Colonic mucosa (tissue), 4 donors: ENCODE data around the gene CFHR2. TPM values are rescaled to one million over a fixed set of nuclear protein-coding genes. Genes with fewer than 3 reads are reported as not detected.
"Not testable (repeated sequence)": the region's sequence is repeated elsewhere in the genome, so short reads cannot be mapped to it uniquely, and the experiment has no call there.

Experiments used
- DNase-seq: peaks from one replicate; pipeline ENCODE4 v3.0.0-alpha.2; 2020
- H3K27ac ChIP-seq: fragments of 200-600 bp; one replicate; pipeline ENCODE4 v1.8.0; 2021
- H3K27me3 ChIP-seq: fragments of 200-600 bp; one replicate; pipeline ENCODE4 v1.8.0; 2021
- H3K36me3 ChIP-seq: fragments of 200-600 bp; one replicate; pipeline ENCODE4 v1.8.0; 2021
- H3K4me1 ChIP-seq: fragments of 200-600 bp; one replicate; pipeline ENCODE4 v1.8.0; 2021; ENCODE audit warnings: mild to moderate bottlenecking
- H3K4me3 ChIP-seq: fragments of 200-600 bp; one replicate; pipeline ENCODE4 v1.8.0; 2021
- H3K9ac ChIP-seq, 2 donors: one replicate each; pipeline ENCODE4 v1.7.0; 2013; ENCODE audit warnings: control low read depth in 2 of 2, low read depth in 2 of 2, low read length in 2 of 2
- H3K9me3 ChIP-seq: fragments of 200-600 bp; one replicate; pipeline ENCODE4 v1.8.0; 2021
- CTCF ChIP-seq: fragments of 200-600 bp; IDR thresholded peaks from one replicate; pipeline ENCODE4 v1.8.0; 2022; ENCODE audit warnings: antibody characterized with exemption, mild to moderate bottlenecking
- intact Hi-C: fragments of 100-400 bp; cut with DNase I; formaldehyde crosslinking; loops from one replicate; pipeline ENCODE4 v1.14.1; 2022
- total RNA-seq, 2 donors: library from RNA; stranded (reverse); fragmentation: NEBNext Ultra II Directional in 1 of 2; extraction: Animal tissue kit (Norgen Biotek cat#: 25700) in 1 of 2; gene quantifications; one replicate each; pipeline ENCODE4 v1.2.1, GENCODE V29; 2021
- donor health status: healthy.
- donor health status: DM: no; HTN: no; CAD: no.
- donor health status: DM: no; HTN: no; CAD: no.

CFHR2 gene
- total RNA-seq, 2 donors from 2014 or later, result 0.27 TPM; not detected in 1

- Histone ChIP-seq H3K9me3 (no peaks in the 10 kb centered on the region), H3K4me3 (no peak overlapping the region), H3K27ac (no peak overlapping the region), H3K4me1 (no peaks in the 10 kb centered on the region), H3K27me3 (no peaks in the 10 kb centered on the region), H3K36me3 (no peaks in the 10 kb centered on the region), H3K9ac (no peak overlapping the region)
- TF ChIP-seq CTCF, result no peak
- intact Hi-C loops, result no loop called here
- no peak for DNase-seq
Measured at GRCh38 chr1:196933531-196934189, 9.9 kb upstream of the CFHR2 start.

- intact Hi-C loops, H3K9ac ChIP-seq, H3K27me3 ChIP-seq, H3K9me3 ChIP-seq, H3K4me1 ChIP-seq, H3K27ac ChIP-seq, H3K4me3 ChIP-seq, H3K36me3 ChIP-seq, DNase-seq: not testable (repeated sequence)
Measured at GRCh38 chr1:196941474-196941873, 2.1 kb upstream of the CFHR2 start.

- no peaks in the 10 kb centered on the region for H3K4me1 ChIP-seq
- H3K4me3 ChIP-seq, result no peak overlapping the region
- no peaks in the 10 kb centered on the region for H3K9me3 ChIP-seq
- H3K36me3 ChIP-seq, result no peaks in the 10 kb centered on the region
- TF ChIP-seq CTCF, result no peak
- no peak overlapping the region for H3K27ac ChIP-seq
- no peaks in the 10 kb centered on the region for H3K27me3 ChIP-seq
- intact Hi-C loops, result no loop called here
- H3K9ac ChIP-seq, result no peak overlapping the region
- DNase-seq, result no peak
Measured at GRCh38 chr1:196951711-196952394, 8.3 kb downstream of the CFHR2 start.

- Histone ChIP-seq H3K27ac (no peak overlapping the region), H3K4me1 (no peaks in the 10 kb centered on the region), H3K36me3 (no peaks in the 10 kb centered on the region), H3K4me3 (no peak overlapping the region), H3K27me3 (no peaks in the 10 kb centered on the region), H3K9me3 (no peaks in the 10 kb centered on the region), H3K9ac (no peak overlapping the region)
- DNase-seq, result no peak
- intact Hi-C loops, result no loop called here
- no peak for TF ChIP-seq CTCF
Measured at GRCh38 chr1:196954778-196955177, 11.2 kb downstream of the CFHR2 start.

GRCh38 chr1:196955926-196956325, 12.4 kb downstream of the CFHR2 start:
- no peak for TF ChIP-seq CTCF

GRCh38 chr1:196960854-196961253, 17.3 kb downstream of the CFHR2 start:
- H3K36me3 ChIP-seq, result no peaks in the 10 kb centered on the region
- DNase-seq, result no peak
- H3K27ac ChIP-seq, result no peak overlapping the region
- H3K9ac ChIP-seq, result no peak overlapping the region
- no peaks in the 10 kb centered on the region for H3K27me3 ChIP-seq
- H3K4me1 ChIP-seq, result no peaks in the 10 kb centered on the region
- H3K4me3 ChIP-seq, result no peak overlapping the region
- no peaks in the 10 kb centered on the region for H3K9me3 ChIP-seq
- TF ChIP-seq CTCF, result no peak
- intact Hi-C loops, result no loop called here

More at GRCh38 chr1:196955926-196956325, 12.4 kb downstream of the CFHR2 start:
- intact Hi-C loops, result no loop called here
- Histone ChIP-seq H3K27ac (no peak overlapping the region), H3K9ac (no peak overlapping the region), H3K27me3 (no peaks in the 10 kb centered on the region), H3K4me1 (no peaks in the 10 kb centered on the region), H3K4me3 (no peak overlapping the region), H3K36me3 (no peaks in the 10 kb centered on the region), H3K9me3 (no peaks in the 10 kb centered on the region)
- DNase-seq, result no peak
